NCI-H82 treated with DMSO at 0.1 percent for 48 hours (cell line): ENCODE measurements around the gene TLE5.

Experiments
- DNase-seq: peaks from one replicate; lab custom pipeline; 2025; ENCODE audit not compliant: unreplicated experiment; lab: John Stamatoyannopoulos, UW

The TLE5 gene

GRCh38 chr19:3003046-3003445 is 59.2 kb downstream of the TLE5 start:
- DNase-seq: no peak
